ENCODE results near the gene IQCK. TPM values are rescaled to one million over a fixed set of nuclear protein-coding genes. Genes with fewer than 3 reads are reported as not detected.

The IQCK gene
- total RNA-seq, 2 donors from 2014 or later: 17.5 to 18.1 TPM

DNA sequence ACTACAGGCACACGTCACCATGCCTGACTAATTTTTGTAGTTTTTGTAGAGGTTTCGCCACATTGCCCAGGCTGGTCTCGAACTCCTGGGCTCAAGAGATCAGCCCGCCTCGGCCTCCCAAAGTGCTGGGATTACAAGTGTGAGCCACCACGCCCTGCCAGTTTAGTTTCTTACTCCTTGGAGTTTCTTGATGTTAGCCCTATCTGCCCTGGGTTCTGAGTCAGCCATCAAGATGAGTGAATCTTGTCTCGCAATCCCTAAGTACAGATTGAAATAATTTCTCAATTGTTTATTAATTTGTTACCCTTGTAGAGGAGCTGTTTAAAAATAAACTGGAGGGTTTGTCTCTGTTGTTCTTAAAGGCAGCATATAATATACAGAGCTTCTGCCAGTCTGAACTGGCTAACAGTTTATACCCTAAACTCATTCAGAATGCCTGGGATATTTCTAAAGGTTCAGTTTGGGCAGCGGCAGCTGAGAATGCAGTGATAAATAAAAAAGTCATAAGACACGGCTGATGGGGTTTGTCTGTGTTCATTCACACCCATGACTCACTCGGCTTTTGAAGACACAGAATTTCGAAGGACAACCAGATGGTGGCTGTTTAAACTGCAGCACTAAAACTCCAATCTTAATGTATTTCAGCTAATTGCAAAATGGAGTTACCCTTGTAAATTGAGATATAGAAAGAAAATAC, 127.0 kb downstream of the IQCK start:
- TF ChIP-seq, protein P1, sequence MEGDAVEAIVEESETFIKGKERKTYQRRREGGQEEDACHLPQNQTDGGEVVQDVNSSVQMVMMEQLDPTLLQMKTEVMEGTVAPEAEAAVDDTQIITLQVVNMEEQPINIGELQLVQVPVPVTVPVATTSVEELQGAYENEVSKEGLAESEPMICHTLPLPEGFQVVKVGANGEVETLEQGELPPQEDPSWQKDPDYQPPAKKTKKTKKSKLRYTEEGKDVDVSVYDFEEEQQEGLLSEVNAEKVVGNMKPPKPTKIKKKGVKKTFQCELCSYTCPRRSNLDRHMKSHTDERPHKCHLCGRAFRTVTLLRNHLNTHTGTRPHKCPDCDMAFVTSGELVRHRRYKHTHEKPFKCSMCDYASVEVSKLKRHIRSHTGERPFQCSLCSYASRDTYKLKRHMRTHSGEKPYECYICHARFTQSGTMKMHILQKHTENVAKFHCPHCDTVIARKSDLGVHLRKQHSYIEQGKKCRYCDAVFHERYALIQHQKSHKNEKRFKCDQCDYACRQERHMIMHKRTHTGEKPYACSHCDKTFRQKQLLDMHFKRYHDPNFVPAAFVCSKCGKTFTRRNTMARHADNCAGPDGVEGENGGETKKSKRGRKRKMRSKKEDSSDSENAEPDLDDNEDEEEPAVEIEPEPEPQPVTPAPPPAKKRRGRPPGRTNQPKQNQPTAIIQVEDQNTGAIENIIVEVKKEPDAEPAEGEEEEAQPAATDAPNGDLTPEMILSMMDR (IDR thresholded peaks at IDR 0.05): no peak
- ATAC-seq (ENCODE audit: insufficient number of reproducible peaks, low FRiP score, low read depth): no peak
- no peak for DNase-seq (ENCODE audit: low spot score)
- H3K27ac ChIP-seq: no peak overlapping the region
- no peaks in the 10 kb centered on the region for H3K4me1 ChIP-seq (ENCODE audit: control insufficient read depth in 1 of 2, low read depth in 2 of 2)
- H3K27me3 ChIP-seq (replicated peaks; ENCODE audit: insufficient read depth): no peaks in the 10 kb centered on the region
- no peaks in the 10 kb centered on the region for H3K36me3 ChIP-seq
- no peak overlapping the region for H3K4me3 ChIP-seq
- no peaks in the 10 kb centered on the region for H3K9me3 ChIP-seq

DNA sequence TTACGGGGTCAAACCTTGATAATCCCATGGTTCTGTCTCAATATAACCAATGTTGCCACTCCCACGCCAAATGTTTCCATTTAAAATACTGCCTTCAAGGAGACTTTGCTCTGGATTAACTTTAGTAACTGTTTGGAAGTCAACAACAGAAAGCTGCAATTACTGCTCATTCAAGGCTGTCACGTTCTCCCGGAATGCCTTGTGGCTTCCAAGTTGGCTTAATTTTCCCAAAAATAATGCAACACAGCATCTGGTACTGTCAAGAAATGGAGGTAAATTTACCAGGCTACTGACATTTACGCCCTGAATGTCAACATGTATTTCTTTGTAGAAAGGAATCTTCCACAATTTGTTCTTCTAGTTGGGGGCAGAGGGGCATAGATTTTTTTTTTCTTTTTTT, 128.4 kb downstream of the IQCK start:
- TF ChIP-seq, protein P1 (IDR thresholded peaks at IDR 0.05): no peak
- no peaks in the 10 kb centered on the region for H3K4me1 ChIP-seq (ENCODE audit: control insufficient read depth in 1 of 2, low read depth in 2 of 2)
- DNase-seq (ENCODE audit: low spot score) (no peak), ATAC-seq (ENCODE audit: insufficient number of reproducible peaks, low FRiP score, low read depth) (no peak)
- H3K4me3 ChIP-seq: no peak overlapping the region
- H3K36me3 ChIP-seq: no peaks in the 10 kb centered on the region
- H3K27ac ChIP-seq: no peak overlapping the region
- no peaks in the 10 kb centered on the region for H3K9me3 ChIP-seq
- H3K27me3 ChIP-seq (replicated peaks; ENCODE audit: insufficient read depth): no peaks in the 10 kb centered on the region

DNA sequence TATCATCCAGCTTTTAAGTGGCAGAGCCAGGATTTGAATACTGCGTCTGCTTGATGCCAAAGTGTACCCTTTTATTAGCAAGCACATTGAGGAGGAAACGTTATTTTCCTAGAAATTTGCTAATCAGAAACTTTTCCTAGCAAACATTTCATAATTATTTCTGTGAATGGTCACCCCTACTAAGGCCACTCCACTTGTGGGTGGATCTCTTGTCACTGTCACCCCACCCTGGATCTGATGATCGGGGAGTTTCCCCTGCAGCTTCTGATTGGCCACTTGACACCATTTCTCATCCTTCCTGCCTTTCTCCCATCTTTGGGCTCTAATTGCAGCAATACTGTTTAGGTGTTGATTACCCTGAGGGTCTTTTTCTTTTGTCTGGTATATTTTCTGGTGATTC, 130.7 kb downstream of the IQCK start:
- H3K27ac ChIP-seq: no peak overlapping the region
- no peak overlapping the region for H3K4me3 ChIP-seq
- H3K4me1 ChIP-seq (ENCODE audit: control insufficient read depth in 1 of 2, low read depth in 2 of 2): no peaks in the 10 kb centered on the region
- ATAC-seq (ENCODE audit: insufficient number of reproducible peaks, low FRiP score, low read depth) (no peak), DNase-seq (ENCODE audit: low spot score) (no peak)
- no peaks in the 10 kb centered on the region for H3K9me3 ChIP-seq
- TF ChIP-seq, protein P1 (IDR thresholded peaks at IDR 0.05): no peak
- H3K27me3 ChIP-seq (replicated peaks; ENCODE audit: insufficient read depth): no peaks in the 10 kb centered on the region
- H3K36me3 ChIP-seq: no peaks in the 10 kb centered on the region

DNA sequence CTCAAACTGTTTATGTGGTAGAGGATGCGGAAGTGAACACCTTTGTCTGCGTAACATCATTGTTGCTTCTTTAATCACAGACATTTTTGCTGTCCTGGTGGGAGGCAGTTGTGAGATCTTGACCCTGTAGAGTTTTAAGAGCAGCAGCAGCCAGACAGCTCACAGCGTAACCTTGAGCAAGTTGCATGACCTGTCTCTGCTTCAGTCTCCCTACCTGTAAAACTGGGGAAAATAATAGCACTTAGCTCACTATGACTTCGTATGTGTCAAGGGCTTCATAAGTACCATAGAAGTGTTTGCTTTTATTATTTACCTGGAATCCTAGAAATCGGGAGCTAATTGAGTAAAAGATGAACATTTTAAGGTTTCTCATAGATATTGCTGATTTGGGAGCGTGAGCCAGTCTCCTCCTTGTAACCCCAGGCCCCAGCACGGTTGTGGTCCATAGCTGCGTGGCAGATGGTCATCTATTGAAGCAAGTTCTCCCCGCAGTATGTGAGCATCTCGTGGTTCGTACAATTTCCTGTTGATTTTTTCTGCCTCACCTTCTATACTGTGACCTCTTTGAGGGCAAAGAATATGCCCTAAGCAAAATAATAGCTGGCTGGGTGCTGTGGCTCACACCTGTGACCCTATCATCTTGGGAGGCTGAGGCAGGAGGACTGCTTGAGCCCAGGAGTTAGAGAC, 132.2 kb downstream of the IQCK start:
- ATAC-seq (ENCODE audit: insufficient number of reproducible peaks, low FRiP score, low read depth) (no peak), DNase-seq (ENCODE audit: low spot score) (no peak)
- no peaks in the 10 kb centered on the region for H3K36me3 ChIP-seq
- H3K4me1 ChIP-seq (ENCODE audit: control insufficient read depth in 1 of 2, low read depth in 2 of 2): no peaks in the 10 kb centered on the region
- H3K27ac ChIP-seq: no peak overlapping the region
- TF ChIP-seq, protein P1 (IDR thresholded peaks at IDR 0.05): no peak
- H3K27me3 ChIP-seq (replicated peaks; ENCODE audit: insufficient read depth): no peaks in the 10 kb centered on the region
- no peaks in the 10 kb centered on the region for H3K9me3 ChIP-seq
- no peak overlapping the region for H3K4me3 ChIP-seq

DNA sequence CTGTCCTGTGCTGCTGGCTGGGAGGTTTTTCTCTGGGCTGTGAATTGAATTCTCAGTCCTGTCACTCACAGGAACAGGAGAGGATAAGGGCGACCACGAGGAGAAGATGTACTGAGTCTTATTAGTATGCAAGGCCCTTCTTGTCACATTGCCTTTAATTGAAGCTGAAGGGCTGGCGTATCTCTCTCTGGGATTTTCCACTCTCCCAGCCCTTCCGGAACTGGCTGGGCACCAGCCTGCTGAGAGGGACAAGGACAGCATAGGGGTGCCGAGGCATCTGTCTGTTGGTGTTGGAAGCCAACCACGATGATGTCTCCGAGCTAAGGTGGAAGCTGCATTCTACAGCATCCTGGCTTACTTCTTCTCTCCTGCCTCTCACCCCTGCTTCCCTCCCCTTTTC, 133.4 kb downstream of the IQCK start:
- H3K9me3 ChIP-seq: no peaks in the 10 kb centered on the region
- H3K36me3 ChIP-seq: no peaks in the 10 kb centered on the region
- TF ChIP-seq, protein P1 (IDR thresholded peaks at IDR 0.05): no peak
- no peak for DNase-seq (ENCODE audit: low spot score)
- H3K27me3 ChIP-seq (replicated peaks; ENCODE audit: insufficient read depth): no peaks in the 10 kb centered on the region
- ATAC-seq (ENCODE audit: insufficient number of reproducible peaks, low FRiP score, low read depth): no peak
- H3K4me1 ChIP-seq (ENCODE audit: control insufficient read depth in 1 of 2, low read depth in 2 of 2): no peaks in the 10 kb centered on the region
- no peak overlapping the region for H3K4me3 ChIP-seq
- H3K27ac ChIP-seq: no peak overlapping the region
